NCI-H226 (cell line): ENCODE results near the gene CNTN5.

Experiments
- DNase-seq: peaks from one replicate; pipeline ENCODE4 v3.0.0-alpha.2; 2015

CNTN5 gene

GRCh38 chr11:99987821-99988470 is 967.2 kb downstream of the CNTN5 start:
- peak; percentile 78 for DNase-seq

- no peak for DNase-seq
Measured at GRCh38 chr11:99988471-99988837, 967.7 kb downstream of the CNTN5 start.

- no peak for DNase-seq
Measured at GRCh38 chr11:100003985-100004384, 983.2 kb downstream of the CNTN5 start.

- DNase-seq, result peak; percentile 91
Measured at GRCh38 chr11:100004541-100004940, 983.8 kb downstream of the CNTN5 start.

- DNase-seq, result no peak
Measured at GRCh38 chr11:100008417-100008816, 987.7 kb downstream of the CNTN5 start.

- DNase-seq, result no peak
Measured at GRCh38 chr11:100009728-100010127, 989.0 kb downstream of the CNTN5 start.

- no peak for DNase-seq
Measured at GRCh38 chr11:100010393-100010792, 989.6 kb downstream of the CNTN5 start.

- no peak for DNase-seq
Measured at GRCh38 chr11:100011697-100012096, 990.9 kb downstream of the CNTN5 start.

GRCh38 chr11:100013011-100013410 is 992.3 kb downstream of the CNTN5 start:
- no peak for DNase-seq

- DNase-seq, result no peak
Measured at GRCh38 chr11:100031973-100032372, 1011.2 kb downstream of the CNTN5 start.

- no peak for DNase-seq
Measured at GRCh38 chr11:100061006-100061405, 1040.3 kb downstream of the CNTN5 start.

GRCh38 chr11:100066399-100066798 is 1045.7 kb downstream of the CNTN5 start:
- DNase-seq, result no peak

GRCh38 chr11:100068116-100068515 is 1047.4 kb downstream of the CNTN5 start:
- no peak for DNase-seq

GRCh38 chr11:100072131-100072530 is 1051.4 kb downstream of the CNTN5 start:
- peak; percentile 87 for DNase-seq

- no peak for DNase-seq
Measured at GRCh38 chr11:100080381-100080780, 1059.6 kb downstream of the CNTN5 start.

- DNase-seq, result no peak
Measured at GRCh38 chr11:100080821-100081220, 1060.1 kb downstream of the CNTN5 start.

GRCh38 chr11:100093698-100094097 is 1072.9 kb downstream of the CNTN5 start:
- DNase-seq, result no peak

- no peak for DNase-seq
Measured at GRCh38 chr11:100094121-100094865, 1073.5 kb downstream of the CNTN5 start.

GRCh38 chr11:100095809-100096208 is 1075.1 kb downstream of the CNTN5 start:
- no peak for DNase-seq

- DNase-seq, result peak; percentile 47
Measured at GRCh38 chr11:100098560-100098959, 1077.8 kb downstream of the CNTN5 start.

- no peak for DNase-seq
Measured at GRCh38 chr11:100105255-100105981, 1084.7 kb downstream of the CNTN5 start.

GRCh38 chr11:100105982-100106358 is 1085.2 kb downstream of the CNTN5 start:
- DNase-seq, result no peak

- no peak for DNase-seq
Measured at GRCh38 chr11:100119176-100119575, 1098.4 kb downstream of the CNTN5 start.

- no peak for DNase-seq
Measured at GRCh38 chr11:100133114-100133513, 1112.4 kb downstream of the CNTN5 start.
